Activated naive CD8-positive, alpha-beta T cell treated with anti-CD3 and anti-CD28 coated beads, Interleukin-2, amount 10 ng/mL, durations not matched to agents 7 days and 5 days (primary cell): ENCODE results near the gene PLEKHN1. TPM values are rescaled to one million over a fixed set of nuclear protein-coding genes. Genes with fewer than 3 reads are reported as not detected.

Experiments used
- ATAC-seq: fragments of 150-1000 bp; cut with Tn5 transposase; one replicate; pipeline ENCODE4 v1.10.0; 2021; ENCODE audit warnings: low read depth, moderate library complexity
- POLR2A ChIA-PET: fragments of 350-600 bp; sonication (Branson Sonifier 250); formaldehyde crosslinking; loops from one replicate; lab custom pipeline; 2021; ENCODE audit warnings: antibody characterized with exemption; lab: Charles Lee
- DNase-seq: peaks from one replicate; pipeline ENCODE4 v3.0.0; 2021
- H3K27ac Mint-ChIP-seq: one replicate; pipeline ENCODE4 v1.8.0; 2022; ENCODE audit warnings: mild to moderate bottlenecking, mixed read lengths
- H3K27me3 Mint-ChIP-seq: one replicate; pipeline ENCODE4 v1.8.0; 2022; ENCODE audit warnings: mild to moderate bottlenecking, moderate library complexity, mixed read lengths
- H3K36me3 Mint-ChIP-seq: one replicate; pipeline ENCODE4 v1.8.0; 2021; ENCODE audit warnings: mild to moderate bottlenecking, mixed read lengths
- H3K4me1 Mint-ChIP-seq: one replicate; pipeline ENCODE4 v1.8.0; 2021; ENCODE audit warnings: mixed read lengths
- H3K4me3 Mint-ChIP-seq: one replicate; pipeline ENCODE4 v1.8.0; 2022; ENCODE audit warnings: mild to moderate bottlenecking, moderate library complexity, mixed read lengths
- H3K9me3 Mint-ChIP-seq: one replicate; pipeline ENCODE4 v1.8.0; 2021; ENCODE audit warnings: mixed read lengths
- total RNA-seq, 2 experiments: library from RNA; stranded (reverse); gene quantifications; one replicate each; pipeline ENCODE4 v1.2.3, GENCODE V29; 2021

PLEKHN1 gene
- total RNA-seq, 2 experiments from 2014 or later: 3.0 to 4.8 TPM

- Mint-ChIP-seq H3K36me3 (no peaks in the 10 kb centered on the region), H3K4me3 (no peak overlapping the region), H3K27ac (no peak overlapping the region)
These were observed 1.4 kb upstream of the PLEKHN1 start for GRCh38 chr1:964691-965525.

GRCh38 chr1:965526-966134, 652 bp upstream of the PLEKHN1 start:
- Mint-ChIP-seq H3K9me3 (peaks cover 3% of the 10 kb centered on the region), H3K27me3 (peaks cover 4% of the 10 kb centered on the region), H3K27ac (peak overlapping the region; percentile 64), H3K4me3 (peak overlapping the region; percentile 55), H3K4me1 (peaks cover 5% of the 10 kb centered on the region), H3K36me3 (no peaks in the 10 kb centered on the region)
- POLR2A ChIA-PET: no interaction called here
- ATAC-seq (no peak), DNase-seq (no peak)

More at GRCh38 chr1:964691-965525, 1.4 kb upstream of the PLEKHN1 start:
- H3K27me3 Mint-ChIP-seq: peaks cover 4% of the 10 kb centered on the region
- H3K9me3 Mint-ChIP-seq: peaks cover 3% of the 10 kb centered on the region
- peaks cover 5% of the 10 kb centered on the region for H3K4me1 Mint-ChIP-seq
- no peak for DNase-seq
- POLR2A ChIA-PET: no interaction called here
- no peak for ATAC-seq

GRCh38 chr1:966704-967300, 520 bp downstream of the PLEKHN1 start:
- Mint-ChIP-seq H3K27ac (peak overlapping the region; percentile 87), H3K4me1 (peaks cover 5% of the 10 kb centered on the region), H3K27me3 (peaks cover 4% of the 10 kb centered on the region), H3K36me3 (no peaks in the 10 kb centered on the region), H3K9me3 (peaks cover 3% of the 10 kb centered on the region), H3K4me3 (peak overlapping the region; percentile 82)
- peak; percentile 85 for ATAC-seq
- peak; percentile 82 for DNase-seq
- POLR2A ChIA-PET: interaction anchor here (1.0 to 1.8 kb wide), 8 partner anchors 25 to 74 kb away, joined by 3 to 11 read pairs (median 4); partner anchors contain the start of gene ISG15

GRCh38 chr1:967466-968343, 1.4 kb downstream of the PLEKHN1 start:
- POLR2A ChIA-PET: interaction anchor here (1.0 to 1.8 kb wide), 5 partner anchors 26 to 71 kb away, joined by 3 to 11 read pairs (median 6); partner anchors contain the start of gene ISG15
- Mint-ChIP-seq H3K4me3 (no peak overlapping the region), H3K4me1 (peaks cover 3% of the 10 kb centered on the region), H3K9me3 (peaks cover 3% of the 10 kb centered on the region), H3K27me3 (peaks cover 4% of the 10 kb centered on the region), H3K27ac (no peak overlapping the region), H3K36me3 (no peaks in the 10 kb centered on the region)
- ATAC-seq (no peak), DNase-seq (no peak)

- Mint-ChIP-seq H3K9me3 (peaks cover 3% of the 10 kb centered on the region), H3K4me3 (no peak overlapping the region), H3K27ac (no peak overlapping the region), H3K27me3 (peaks cover 4% of the 10 kb centered on the region), H3K4me1 (peaks cover 3% of the 10 kb centered on the region), H3K36me3 (no peaks in the 10 kb centered on the region)
- ATAC-seq: no peak
- no peak for DNase-seq
- POLR2A ChIA-PET: interaction anchor here (0.6 kb wide), 1 partner anchor 63 kb away, joined by 3 read pairs; no protein-coding TSS in a partner anchor
These were observed 3.1 kb downstream of the PLEKHN1 start for GRCh38 chr1:969260-969855.

GRCh38 chr1:970242-970972, 4.1 kb downstream of the PLEKHN1 start:
- POLR2A ChIA-PET: interaction anchor here (0.6 kb wide), 1 partner anchor 64 kb away, joined by 3 read pairs; no protein-coding TSS in a partner anchor
- H3K36me3 Mint-ChIP-seq: no peaks in the 10 kb centered on the region
- H3K27ac Mint-ChIP-seq: no peak overlapping the region
- H3K4me3 Mint-ChIP-seq: no peak overlapping the region
- H3K27me3 Mint-ChIP-seq: peaks cover 4% of the 10 kb centered on the region
- H3K4me1 Mint-ChIP-seq: peaks cover 3% of the 10 kb centered on the region
- peaks cover 3% of the 10 kb centered on the region for H3K9me3 Mint-ChIP-seq
- DNase-seq (no peak), ATAC-seq (no peak)

GRCh38 chr1:970973-971730, 4.9 kb downstream of the PLEKHN1 start:
- POLR2A ChIA-PET: no interaction called here
- ATAC-seq (no peak), DNase-seq (no peak)
- Mint-ChIP-seq H3K36me3 (no peaks in the 10 kb centered on the region), H3K4me1 (peaks cover 3% of the 10 kb centered on the region), H3K9me3 (peaks cover 3% of the 10 kb centered on the region), H3K27ac (no peak overlapping the region), H3K27me3 (peaks cover 9% of the 10 kb centered on the region), H3K4me3 (no peak overlapping the region)

GRCh38 chr1:971751-972506, 5.6 kb downstream of the PLEKHN1 start:
- ATAC-seq (no peak), DNase-seq (no peak)
- H3K9me3 Mint-ChIP-seq: peaks cover 3% of the 10 kb centered on the region
- no peaks in the 10 kb centered on the region for H3K36me3 Mint-ChIP-seq
- no peak overlapping the region for H3K4me3 Mint-ChIP-seq
- peaks cover 9% of the 10 kb centered on the region for H3K27me3 Mint-ChIP-seq
- POLR2A ChIA-PET: no interaction called here
- peaks cover 3% of the 10 kb centered on the region for H3K4me1 Mint-ChIP-seq
- no peak overlapping the region for H3K27ac Mint-ChIP-seq

- Mint-ChIP-seq H3K4me3 (no peak overlapping the region), H3K4me1 (peaks cover 2% of the 10 kb centered on the region), H3K9me3 (peaks cover 3% of the 10 kb centered on the region), H3K27me3 (peaks cover 9% of the 10 kb centered on the region), H3K27ac (no peak overlapping the region), H3K36me3 (no peaks in the 10 kb centered on the region)
- DNase-seq (no peak), ATAC-seq (no peak)
- POLR2A ChIA-PET: no interaction called here
These were observed 6.6 kb downstream of the PLEKHN1 start for GRCh38 chr1:972726-973458.

GRCh38 chr1:973459-974292, 7.4 kb downstream of the PLEKHN1 start:
- DNase-seq (no peak), ATAC-seq (no peak)
- Mint-ChIP-seq H3K4me1 (no peaks in the 10 kb centered on the region), H3K9me3 (peaks cover 3% of the 10 kb centered on the region), H3K36me3 (peaks cover 1% of the 10 kb centered on the region), H3K27ac (no peak overlapping the region), H3K4me3 (no peak overlapping the region), H3K27me3 (peaks cover 5% of the 10 kb centered on the region)
- POLR2A ChIA-PET: no interaction called here
